Activated CD4-positive, alpha-beta T cell treated with anti-CD3 and anti-CD28 coated beads, Interleukin-2, Interleukin-4, amounts not matched to agents 100 ng/mL and 50 ng/mL, durations not matched to agents 16 hours and 8 hours (primary cell): Measurements from ENCODE around the gene SNX19.
"Not testable (repeated sequence)": the region's sequence is repeated elsewhere in the genome, so short reads cannot be mapped to it uniquely, and the experiment has no call there.

Source experiments
- DNase-seq: peaks from one replicate; pipeline ENCODE4 v3.0.0-alpha.2; 2020; ENCODE audit warnings: low spot score

SNX19 gene, protein sequence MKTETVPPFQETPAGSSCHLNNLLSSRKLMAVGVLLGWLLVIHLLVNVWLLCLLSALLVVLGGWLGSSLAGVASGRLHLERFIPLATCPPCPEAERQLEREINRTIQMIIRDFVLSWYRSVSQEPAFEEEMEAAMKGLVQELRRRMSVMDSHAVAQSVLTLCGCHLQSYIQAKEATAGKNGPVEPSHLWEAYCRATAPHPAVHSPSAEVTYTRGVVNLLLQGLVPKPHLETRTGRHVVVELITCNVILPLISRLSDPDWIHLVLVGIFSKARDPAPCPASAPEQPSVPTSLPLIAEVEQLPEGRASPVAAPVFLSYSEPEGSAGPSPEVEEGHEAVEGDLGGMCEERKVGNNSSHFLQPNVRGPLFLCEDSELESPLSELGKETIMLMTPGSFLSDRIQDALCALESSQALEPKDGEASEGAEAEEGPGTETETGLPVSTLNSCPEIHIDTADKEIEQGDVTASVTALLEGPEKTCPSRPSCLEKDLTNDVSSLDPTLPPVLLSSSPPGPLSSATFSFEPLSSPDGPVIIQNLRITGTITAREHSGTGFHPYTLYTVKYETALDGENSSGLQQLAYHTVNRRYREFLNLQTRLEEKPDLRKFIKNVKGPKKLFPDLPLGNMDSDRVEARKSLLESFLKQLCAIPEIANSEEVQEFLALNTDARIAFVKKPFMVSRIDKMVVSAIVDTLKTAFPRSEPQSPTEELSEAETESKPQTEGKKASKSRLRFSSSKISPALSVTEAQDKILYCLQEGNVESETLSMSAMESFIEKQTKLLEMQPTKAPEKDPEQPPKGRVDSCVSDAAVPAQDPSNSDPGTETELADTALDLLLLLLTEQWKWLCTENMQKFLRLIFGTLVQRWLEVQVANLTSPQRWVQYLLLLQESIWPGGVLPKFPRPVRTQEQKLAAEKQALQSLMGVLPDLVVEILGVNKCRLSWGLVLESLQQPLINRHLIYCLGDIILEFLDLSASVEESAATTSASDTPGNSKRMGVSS

GRCh38 chr11:130916238-130916855 lies at the start of gene SNX19:
TSS of gene SNX19 (minus strand) at chr11:130916479. CDS start at chr11:130915939, 540 bp downstream.
- peak; percentile 92 for DNase-seq

- no peak for DNase-seq
These were observed 47.9 kb upstream of the SNX19 start for GRCh38 chr11:130964058-130964792.

- no peak for DNase-seq
These were observed 31.6 kb upstream of the SNX19 start for GRCh38 chr11:130947889-130948288.

DNA sequence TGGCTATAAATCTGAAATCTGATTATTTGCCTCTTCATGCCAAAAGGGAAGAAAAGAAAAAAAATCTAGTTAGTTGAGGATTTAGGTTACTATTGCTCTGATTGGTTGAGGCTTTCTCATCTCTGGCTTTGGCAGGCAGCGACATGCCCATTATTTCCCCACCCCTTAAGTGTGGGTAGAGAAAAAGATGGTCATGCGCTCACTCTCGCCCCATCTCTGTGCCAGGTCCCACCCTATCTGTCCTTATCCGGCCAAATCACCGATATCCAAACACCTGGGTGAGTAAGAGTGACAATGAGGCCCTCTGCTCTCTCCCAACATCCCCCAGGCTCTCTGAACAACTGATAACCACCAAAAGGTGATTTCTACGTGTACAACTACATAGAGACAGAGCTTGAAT lies 31.2 kb upstream of the SNX19 start:
- DNase-seq, result no peak

DNA sequence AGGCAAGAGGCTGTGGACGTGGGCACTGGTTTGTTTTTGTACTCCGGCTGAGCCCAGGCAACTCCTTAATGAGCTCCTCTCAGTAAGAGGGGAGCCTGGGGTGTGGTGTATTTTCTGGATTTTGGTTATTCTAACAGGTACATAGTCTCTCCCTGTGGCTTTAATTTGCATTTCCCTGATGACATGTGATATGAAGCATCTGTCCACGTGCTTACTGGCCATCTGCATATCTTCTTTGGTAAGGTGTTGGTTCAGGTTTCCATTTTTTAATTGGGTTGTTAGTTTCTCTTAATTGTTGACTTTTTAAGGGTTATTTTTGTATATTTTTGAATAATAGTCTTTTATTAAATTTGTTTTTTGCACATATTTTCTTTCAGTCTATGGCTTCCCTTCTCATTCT lies 30.8 kb upstream of the SNX19 start:
- DNase-seq, result no peak

GRCh38 chr11:130945896-130946295 lies 29.6 kb upstream of the SNX19 start:
- no peak for DNase-seq

- no peak for DNase-seq
These were observed 24.4 kb upstream of the SNX19 start for GRCh38 chr11:130940706-130941105.

DNA sequence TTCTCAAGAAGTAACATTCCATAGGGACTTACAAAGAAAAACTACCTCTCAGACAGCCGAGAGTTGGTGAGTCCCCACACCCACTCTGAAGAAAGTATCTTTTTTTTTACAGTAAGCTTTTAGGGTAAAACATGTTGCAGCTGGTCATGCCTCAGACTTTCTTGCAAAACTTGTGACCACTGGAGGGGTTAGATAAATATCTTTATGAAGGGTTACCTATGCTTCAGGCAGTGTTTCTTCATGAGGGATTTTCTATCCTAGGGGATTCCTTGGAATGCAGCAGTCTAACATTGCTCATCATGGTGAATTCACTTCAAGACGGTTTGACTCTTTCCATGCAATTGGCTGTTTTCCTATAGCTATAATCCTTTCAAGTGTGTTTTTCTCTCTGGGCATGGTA lies 20.8 kb upstream of the SNX19 start:
- no peak for DNase-seq

DNA sequence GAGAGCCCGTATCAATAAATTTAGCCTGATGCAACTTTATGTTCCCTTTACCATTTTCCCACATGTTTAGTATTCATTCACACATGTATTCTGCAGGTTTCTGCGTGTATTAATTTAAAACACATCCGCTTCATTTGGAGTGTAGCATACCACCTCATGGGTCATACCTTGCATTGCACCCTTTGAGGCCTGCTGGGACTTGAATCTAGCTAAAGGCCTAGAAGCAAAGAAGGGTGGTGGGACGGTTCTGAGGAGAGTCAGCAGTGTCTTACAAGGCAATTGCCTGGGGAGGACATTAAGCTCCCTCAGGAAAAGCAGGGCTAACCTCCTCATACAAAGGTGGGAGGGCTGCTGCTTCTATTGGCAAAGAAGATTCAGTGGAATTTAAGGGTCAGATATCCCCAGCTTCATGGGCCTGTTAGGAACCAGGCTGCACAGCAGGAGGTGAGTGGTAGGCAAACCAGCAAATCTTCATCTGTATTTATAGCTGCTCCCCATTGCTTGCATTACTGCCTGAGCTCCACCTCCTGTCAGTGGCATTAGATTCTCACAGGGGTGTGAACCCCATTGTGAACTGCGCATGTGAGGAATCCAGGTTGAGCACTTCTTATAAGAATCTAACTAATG lies 15.9 kb upstream of the SNX19 start:
- no peak for DNase-seq

- DNase-seq, result no peak
These were observed 8.5 kb upstream of the SNX19 start for GRCh38 chr11:130924750-130925149.

- DNase-seq, result not testable (repeated sequence)
These were observed 4.3 kb upstream of the SNX19 start for GRCh38 chr11:130920612-130921011.

DNA sequence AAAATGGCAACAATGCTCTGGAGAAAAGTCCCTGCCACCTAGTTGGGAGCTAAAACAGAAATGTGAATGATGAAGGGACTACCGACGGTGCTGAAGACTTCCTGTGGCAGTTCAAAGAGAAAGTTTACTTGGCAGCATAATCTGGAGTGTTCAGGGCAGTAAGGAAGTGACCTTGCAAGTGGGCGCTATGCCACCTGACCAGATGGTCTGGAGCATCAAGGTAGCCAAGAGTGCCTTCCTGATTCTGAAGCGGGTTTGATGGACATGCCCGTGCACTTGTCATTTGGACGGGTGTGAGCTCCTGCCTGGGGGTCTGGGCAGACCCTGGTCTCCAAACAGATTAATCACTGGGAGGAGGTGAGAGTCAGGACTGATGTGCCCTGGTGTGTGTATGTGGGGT lies 1.8 kb upstream of the SNX19 start:
- no peak for DNase-seq

DNA sequence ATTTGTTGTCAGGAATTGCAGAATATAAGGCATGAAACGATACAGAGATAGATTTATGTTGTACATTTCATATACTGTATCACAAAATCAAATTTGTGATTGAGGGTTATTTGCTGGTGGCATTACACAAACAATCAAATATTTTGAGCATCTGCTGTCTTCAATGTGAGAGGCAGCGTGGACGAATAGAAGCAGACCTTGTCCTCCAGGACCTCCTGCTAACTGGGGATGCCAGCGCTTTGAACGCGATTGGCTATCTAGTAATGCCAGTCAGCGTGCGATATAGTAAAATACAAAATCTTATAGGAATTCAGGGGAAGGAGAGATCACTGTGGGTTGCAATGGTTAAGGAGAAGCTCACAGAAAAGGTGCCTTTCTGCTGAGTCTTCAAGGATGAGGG lies 631 bp upstream of the SNX19 start:
- no peak for DNase-seq

DNA sequence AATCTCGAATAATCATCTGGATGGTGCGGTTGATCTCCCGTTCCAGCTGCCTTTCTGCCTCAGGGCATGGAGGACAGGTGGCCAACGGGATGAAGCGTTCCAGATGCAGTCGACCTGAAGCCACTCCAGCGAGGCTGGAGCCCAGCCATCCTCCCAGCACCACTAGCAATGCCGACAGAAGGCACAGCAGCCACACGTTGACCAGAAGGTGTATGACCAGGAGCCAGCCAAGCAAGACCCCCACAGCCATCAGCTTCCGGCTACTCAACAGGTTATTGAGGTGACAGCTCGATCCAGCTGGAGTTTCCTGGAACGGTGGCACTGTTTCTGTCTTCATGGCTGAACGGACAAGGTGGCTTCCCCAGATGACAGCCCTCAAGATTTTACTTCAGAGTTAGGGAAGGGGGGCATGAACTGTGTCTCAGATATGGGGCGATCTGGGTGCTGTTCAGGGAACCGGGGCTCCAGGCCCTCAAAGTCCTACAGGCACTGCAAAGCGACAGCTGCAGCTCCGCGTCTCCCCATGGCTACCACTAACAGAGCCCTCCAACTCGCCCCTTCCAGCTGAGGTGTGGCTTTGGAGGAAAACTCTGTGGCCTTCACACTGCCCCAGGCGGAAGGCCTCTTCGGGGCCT lies 559 bp downstream of the SNX19 start:
- no peak for DNase-seq

- DNase-seq, result no peak
These were observed 3.0 kb downstream of the SNX19 start for GRCh38 chr11:130913268-130913667.

- no peak for DNase-seq
These were observed 3.7 kb downstream of the SNX19 start for GRCh38 chr11:130912552-130912951.

DNA sequence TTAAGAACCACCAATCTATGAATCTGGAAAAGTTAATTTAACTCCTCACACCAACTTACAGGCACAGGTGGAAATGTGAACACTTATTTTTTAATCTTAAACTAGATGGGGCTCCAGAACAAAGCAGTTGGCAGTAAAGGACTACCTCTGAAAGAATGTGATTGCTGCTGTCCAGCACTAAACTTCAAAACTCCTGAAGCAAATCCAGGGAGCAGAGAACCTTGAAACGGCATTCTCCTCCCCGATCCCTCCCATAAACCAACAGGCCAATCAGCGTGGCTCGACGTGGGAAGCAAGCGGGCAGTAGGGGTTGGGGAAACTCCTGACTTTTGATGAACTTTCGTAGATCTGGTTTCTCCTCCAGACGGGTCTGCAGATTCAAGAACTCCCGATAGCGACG lies 5.0 kb downstream of the SNX19 start:
- DNase-seq, result no peak

GRCh38 chr11:130909650-130910049 lies 6.6 kb downstream of the SNX19 start:
- DNase-seq, result no peak

DNA sequence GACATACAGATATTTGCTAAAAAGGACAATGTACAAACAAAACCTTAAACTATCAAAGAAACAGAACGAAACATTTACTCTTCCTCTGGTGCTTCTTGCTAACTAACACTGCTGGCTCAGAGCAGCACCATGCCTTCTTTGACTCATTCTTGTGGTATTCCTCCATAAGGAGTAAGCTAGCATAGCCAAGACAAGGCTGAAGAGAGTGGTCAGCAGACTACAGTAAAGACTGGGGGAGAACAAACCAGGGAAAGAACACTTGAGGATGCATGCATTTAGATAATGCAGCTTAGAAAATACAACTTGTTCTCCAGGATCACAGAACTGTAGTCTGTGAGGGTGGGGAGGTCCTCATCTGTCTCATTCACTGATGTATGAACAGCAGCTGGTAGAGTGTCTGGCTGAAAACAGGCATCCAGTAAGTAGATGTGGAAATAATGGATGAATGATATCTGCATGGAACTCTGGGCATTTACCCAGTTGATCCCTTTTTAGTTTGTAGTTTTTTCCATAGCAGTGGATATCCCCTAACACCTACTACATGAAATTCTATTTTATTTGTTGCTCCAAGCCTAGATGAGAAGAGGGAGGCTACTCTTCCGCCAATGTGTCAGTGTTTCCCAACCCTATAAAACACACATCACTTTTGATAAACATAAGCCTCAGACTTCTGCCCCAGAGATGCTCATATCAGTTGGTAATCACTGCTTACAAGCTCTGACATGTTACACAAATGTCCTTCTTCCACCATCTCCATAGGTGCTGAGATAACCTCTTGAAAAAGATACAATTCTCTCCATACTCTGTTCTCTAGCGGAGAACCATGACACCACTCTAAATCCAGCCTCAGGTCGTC lies 7.3 kb downstream of the SNX19 start:
- DNase-seq, result no peak

DNA sequence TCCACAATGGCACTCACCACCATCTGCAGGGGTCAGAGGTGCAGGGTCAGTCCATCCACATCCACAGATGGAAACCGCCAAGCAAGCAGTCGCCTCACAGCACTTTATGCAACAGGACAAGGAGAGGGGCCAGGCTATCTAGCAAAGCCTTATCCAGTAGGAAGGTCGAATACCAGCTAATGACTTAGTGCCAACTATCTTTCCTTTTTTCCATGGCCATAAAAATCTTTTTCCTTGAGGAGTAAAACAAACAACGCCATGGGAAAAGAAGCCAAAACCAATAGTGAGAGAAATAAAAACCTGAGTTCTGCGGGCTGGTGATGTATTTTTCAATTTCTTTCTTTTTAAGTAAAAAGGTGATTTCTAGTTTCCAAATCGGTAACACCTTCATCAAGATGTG lies 8.2 kb downstream of the SNX19 start:
- DNase-seq, result no peak
